ENCODE data around the gene MCRIP1.

- TF ChIP-seq POLR2A (IDR thresholded peaks at IDR 0.05; ENCODE audit: low read length) (no peak), GATA1 (IDR thresholded peaks at IDR 0.05; ENCODE audit: low read depth, low read length) (no peak)
Measured at GRCh38 chr17:81838753-81839255, 5.7 kb upstream of the MCRIP1 start.
